Osteocyte (in vitro differentiated cells): ENCODE measurements around the gene ATP6V0B. TPM values are rescaled to one million over a fixed set of nuclear protein-coding genes. Genes with fewer than 3 reads are reported as not detected.

Experiments used
- DNase-seq: peaks from one replicate; pipeline ENCODE4 v3.0.0; 2021; ENCODE audit warnings: mixed read lengths; ENCODE audit not compliant: unreplicated experiment; ENCODE audit errors: extremely low spot score
- H3K27ac Mint-ChIP-seq: one replicate; pipeline ENCODE4 v1.8.0; 2021; ENCODE audit warnings: mild to moderate bottlenecking, mixed read lengths; ENCODE audit not compliant: unreplicated experiment
- H3K27me3 Mint-ChIP-seq: one replicate; pipeline ENCODE4 v1.8.0; 2021; ENCODE audit warnings: mixed read lengths; ENCODE audit not compliant: unreplicated experiment
- H3K36me3 Mint-ChIP-seq: one replicate; pipeline ENCODE4 v1.8.0; 2021; ENCODE audit warnings: mixed read lengths; ENCODE audit not compliant: unreplicated experiment
- H3K4me1 Mint-ChIP-seq: one replicate; pipeline ENCODE4 v1.8.0; 2021; ENCODE audit warnings: mixed read lengths; ENCODE audit not compliant: unreplicated experiment
- H3K4me3 Mint-ChIP-seq: one replicate; pipeline ENCODE4 v1.8.0; 2021; ENCODE audit warnings: mild to moderate bottlenecking, moderate library complexity, mixed read lengths; ENCODE audit not compliant: unreplicated experiment
- H3K9me3 Mint-ChIP-seq: one replicate; pipeline ENCODE4 v1.8.0; 2021; ENCODE audit warnings: mixed read lengths; ENCODE audit not compliant: unreplicated experiment
- total RNA-seq: library from RNA; stranded (reverse); gene quantifications from 2 replicates; pipeline ENCODE4 v1.2.1, GENCODE V29; 2021
- TF ChIP-seq, protein P1 (sequence below): fragments of 200-600 bp; sonication (generic); IDR thresholded peaks from 2 replicates; pipeline ENCODE4 v1.5.0; 2021; ENCODE audit warnings: antibody characterized with exemption, mild to moderate bottlenecking, moderate library complexity

ATP6V0B gene
- total RNA-seq, 1 donor from 2014 or later, result 128 TPM

DNA sequence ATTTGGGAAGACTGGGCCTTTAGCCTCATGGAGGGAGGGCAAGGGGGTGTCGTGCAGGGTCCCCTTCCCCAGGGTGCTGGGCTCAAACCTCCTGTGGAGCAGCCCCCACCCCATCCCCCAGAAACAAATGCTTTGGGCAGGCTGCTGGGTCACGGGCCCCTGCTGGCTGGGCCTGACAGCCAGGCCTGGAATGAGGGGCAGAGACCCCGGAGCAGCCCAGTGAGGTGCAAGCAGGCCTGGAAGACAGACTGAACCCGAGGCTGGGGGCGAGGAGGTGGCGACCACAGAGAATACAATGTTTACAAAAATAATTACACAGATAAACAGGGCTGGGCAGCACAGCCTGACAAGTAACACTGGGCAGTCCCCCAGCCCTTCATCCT is 22.0 kb downstream of the ATP6V0B start:
- TF ChIP-seq, protein P1, sequence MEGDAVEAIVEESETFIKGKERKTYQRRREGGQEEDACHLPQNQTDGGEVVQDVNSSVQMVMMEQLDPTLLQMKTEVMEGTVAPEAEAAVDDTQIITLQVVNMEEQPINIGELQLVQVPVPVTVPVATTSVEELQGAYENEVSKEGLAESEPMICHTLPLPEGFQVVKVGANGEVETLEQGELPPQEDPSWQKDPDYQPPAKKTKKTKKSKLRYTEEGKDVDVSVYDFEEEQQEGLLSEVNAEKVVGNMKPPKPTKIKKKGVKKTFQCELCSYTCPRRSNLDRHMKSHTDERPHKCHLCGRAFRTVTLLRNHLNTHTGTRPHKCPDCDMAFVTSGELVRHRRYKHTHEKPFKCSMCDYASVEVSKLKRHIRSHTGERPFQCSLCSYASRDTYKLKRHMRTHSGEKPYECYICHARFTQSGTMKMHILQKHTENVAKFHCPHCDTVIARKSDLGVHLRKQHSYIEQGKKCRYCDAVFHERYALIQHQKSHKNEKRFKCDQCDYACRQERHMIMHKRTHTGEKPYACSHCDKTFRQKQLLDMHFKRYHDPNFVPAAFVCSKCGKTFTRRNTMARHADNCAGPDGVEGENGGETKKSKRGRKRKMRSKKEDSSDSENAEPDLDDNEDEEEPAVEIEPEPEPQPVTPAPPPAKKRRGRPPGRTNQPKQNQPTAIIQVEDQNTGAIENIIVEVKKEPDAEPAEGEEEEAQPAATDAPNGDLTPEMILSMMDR, result no peak
- H3K4me3 Mint-ChIP-seq, result no peak overlapping the region
- H3K36me3 Mint-ChIP-seq, result peaks cover 13% of the 10 kb centered on the region
- no peak for DNase-seq
- H3K27me3 Mint-ChIP-seq, result no peaks in the 10 kb centered on the region
- H3K27ac Mint-ChIP-seq, result no peak overlapping the region
- H3K4me1 Mint-ChIP-seq, result peaks cover 9% of the 10 kb centered on the region
- H3K9me3 Mint-ChIP-seq, result no peaks in the 10 kb centered on the region

DNA sequence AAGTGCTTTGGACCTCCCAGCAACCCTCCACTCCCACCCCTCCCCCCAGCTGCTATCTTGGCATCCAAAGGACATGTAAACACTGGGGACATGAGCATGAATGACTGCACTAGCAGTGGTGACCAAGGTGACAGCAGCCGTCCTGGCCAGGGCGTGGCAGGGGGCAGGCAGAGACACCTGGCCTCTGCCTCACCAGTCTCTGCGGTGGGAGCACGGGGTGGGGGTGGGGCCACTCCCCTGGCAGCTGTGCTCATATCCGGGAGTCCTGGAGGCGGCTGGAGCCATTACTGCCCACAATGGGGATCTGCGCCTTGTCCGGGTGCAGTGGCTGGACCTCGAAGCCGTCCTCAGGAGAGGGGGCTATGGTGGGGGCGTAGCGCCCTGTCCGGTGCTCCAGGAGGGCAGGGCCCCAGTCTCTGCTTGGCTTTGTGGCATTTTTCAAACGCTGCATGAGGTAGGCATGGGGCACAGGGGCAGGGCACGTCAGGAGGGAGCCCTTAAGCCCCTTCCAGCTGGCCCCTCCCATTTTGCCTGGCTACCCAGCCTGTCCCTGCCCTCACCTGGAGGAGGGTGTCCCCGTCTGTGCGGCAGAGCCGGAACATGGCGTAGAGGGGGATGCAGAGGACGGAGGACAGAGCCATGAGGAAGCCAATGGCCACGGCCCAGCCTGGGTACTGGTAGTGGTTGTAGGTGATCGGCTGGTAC is 22.7 kb downstream of the ATP6V0B start:
- no peaks in the 10 kb centered on the region for H3K27me3 Mint-ChIP-seq
- H3K27ac Mint-ChIP-seq, result no peak overlapping the region
- H3K36me3 Mint-ChIP-seq, result peaks cover 13% of the 10 kb centered on the region
- no peak overlapping the region for H3K4me3 Mint-ChIP-seq
- no peak for DNase-seq
- peaks cover 3% of the 10 kb centered on the region for H3K4me1 Mint-ChIP-seq
- TF ChIP-seq, protein P1, result no peak
- no peaks in the 10 kb centered on the region for H3K9me3 Mint-ChIP-seq

DNA sequence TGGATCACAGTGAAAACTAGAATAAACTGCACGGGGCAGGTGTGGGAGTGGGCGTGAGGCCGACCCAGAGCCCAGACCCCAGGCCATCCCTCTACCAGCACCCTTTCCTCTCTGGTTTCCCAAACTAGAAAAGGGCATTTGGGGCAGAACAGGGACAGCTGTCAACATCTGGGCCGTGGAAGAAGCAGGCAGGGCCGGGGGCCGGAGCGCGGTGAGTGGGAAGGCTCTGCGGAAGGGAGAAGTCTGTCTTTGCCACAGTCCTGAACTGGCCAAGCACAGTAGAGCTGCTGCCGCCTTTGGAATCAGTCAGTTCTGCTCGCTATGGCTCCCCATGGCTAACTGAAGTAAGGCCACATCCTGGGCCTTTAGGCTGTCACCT is 23.2 kb downstream of the ATP6V0B start:
- Mint-ChIP-seq H3K4me3 (no peak overlapping the region), H3K4me1 (peaks cover 3% of the 10 kb centered on the region), H3K27ac (no peak overlapping the region), H3K27me3 (no peaks in the 10 kb centered on the region), H3K9me3 (no peaks in the 10 kb centered on the region), H3K36me3 (peaks cover 13% of the 10 kb centered on the region)
- DNase-seq, result no peak
- TF ChIP-seq, protein P1, result no peak

DNA sequence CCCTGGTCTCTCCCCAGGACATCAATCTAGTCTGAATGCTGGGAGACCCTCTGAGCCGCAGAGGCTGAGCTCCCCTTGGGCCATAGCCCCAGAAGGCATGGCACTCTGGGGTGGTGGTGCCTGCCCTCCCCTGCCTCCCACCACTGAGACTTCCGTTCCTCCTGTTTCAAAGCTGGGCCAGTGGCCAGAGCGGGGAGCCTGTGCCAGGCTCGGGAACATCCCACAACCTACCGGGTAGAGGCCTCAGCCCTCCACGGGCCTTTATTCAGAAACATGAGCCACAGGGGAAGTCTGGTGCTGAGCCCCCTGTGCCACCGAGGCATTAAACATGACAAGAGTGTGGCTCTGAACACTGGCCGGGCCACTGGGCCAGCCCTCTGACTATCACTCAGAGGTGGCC is 24.7 kb downstream of the ATP6V0B start:
- Mint-ChIP-seq H3K9me3 (no peaks in the 10 kb centered on the region), H3K27ac (no peak overlapping the region), H3K27me3 (no peaks in the 10 kb centered on the region), H3K4me3 (no peak overlapping the region), H3K36me3 (peaks cover 15% of the 10 kb centered on the region), H3K4me1 (peaks cover 3% of the 10 kb centered on the region)
- no peak for DNase-seq
- TF ChIP-seq, protein P1, result no peak

DNA sequence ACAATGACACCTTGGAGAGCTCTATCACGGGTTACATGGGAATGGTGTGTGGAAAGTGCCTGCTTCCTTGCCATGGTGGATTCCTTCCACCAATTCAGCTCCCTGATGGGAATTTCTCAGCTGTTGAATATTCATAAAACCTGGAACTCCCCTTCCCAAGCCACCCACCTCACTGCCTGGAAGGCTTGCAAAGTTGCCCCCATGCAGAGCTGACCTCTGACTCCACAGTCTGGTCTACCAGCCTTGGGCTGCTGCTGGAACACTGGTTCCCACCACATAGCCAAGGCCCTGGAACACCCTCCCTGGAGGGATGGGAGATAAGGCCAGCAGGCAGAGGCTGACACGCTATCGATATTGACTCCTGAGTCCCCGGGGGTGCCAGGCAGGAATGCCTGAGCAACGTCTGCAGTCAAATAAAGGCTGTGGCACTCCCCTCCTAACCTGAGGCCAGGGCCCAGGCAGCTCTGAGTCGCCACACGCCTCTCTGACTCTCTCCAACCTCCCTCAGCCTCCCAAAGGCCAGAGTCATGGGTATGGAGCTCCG is 25.4 kb downstream of the ATP6V0B start:
- TF ChIP-seq, protein P1, result no peak
- H3K27me3 Mint-ChIP-seq, result no peaks in the 10 kb centered on the region
- H3K27ac Mint-ChIP-seq, result no peak overlapping the region
- no peaks in the 10 kb centered on the region for H3K9me3 Mint-ChIP-seq
- peaks cover 19% of the 10 kb centered on the region for H3K36me3 Mint-ChIP-seq
- H3K4me1 Mint-ChIP-seq, result no peaks in the 10 kb centered on the region
- DNase-seq, result no peak
- H3K4me3 Mint-ChIP-seq, result no peak overlapping the region
